ENCODE measurements around the gene NDUFB3.

NDUFB3 gene

GRCh38 chr2:201128033-201128432 is 56.2 kb downstream of the NDUFB3 start:
- no peak for FAIRE-seq
- DNase-seq (ENCODE audit: low spot score), result no peak

- peak; percentile 75 for FAIRE-seq
- peak; percentile 84 for DNase-seq (ENCODE audit: low spot score)
Observed at GRCh38 chr2:201128933-201129505, 57.2 kb downstream of the NDUFB3 start.

GRCh38 chr2:201130524-201131186 is 58.9 kb downstream of the NDUFB3 start:
- FAIRE-seq, result peak; percentile 82

GRCh38 chr2:201132518-201132917 is 60.7 kb downstream of the NDUFB3 start:
- FAIRE-seq, result no peak

More at GRCh38 chr2:201130524-201131186, 58.9 kb downstream of the NDUFB3 start:
- peak; percentile 89 for DNase-seq (ENCODE audit: low spot score)

More at GRCh38 chr2:201132518-201132917, 60.7 kb downstream of the NDUFB3 start:
- DNase-seq (ENCODE audit: low spot score), result no peak

Measured in RCC 7860 (cell line).